Gastrocnemius medialis (tissue), 4 donors: ENCODE data around the gene TMEM143. TPM values are rescaled to one million over a fixed set of nuclear protein-coding genes. Genes with fewer than 3 reads are reported as not detected.
A peak's percentile ranks its signal among the peaks of the same experiment; 100 is the strongest.

ENCODE experiments used
- ATAC-seq, 2 donors: fragments of 150-250 bp; one replicate each; pipeline ENCODE4 v1.9.1; 2016
- DNase-seq, 2 donors: peaks; one replicate each; pipeline ENCODE4 v3.0.0-alpha.2; 2019
- H3K27ac ChIP-seq, 4 donors: fragments of 200-600 bp; sonication (generic); 1 replicate in 1 of 4; 2 replicates in 3 of 4; pipeline ENCODE4 v1.5.1; 2016 to 2018; ENCODE audit warnings: mild to moderate bottlenecking in 2 of 4, moderate library complexity in 1 of 4
- H3K27me3 ChIP-seq, 3 donors: fragments of 200-600 bp; sonication (generic) in 2 of 3; 1 replicate in 1 of 3; 2 replicates in 2 of 3; pipeline versions ENCODE4 v1.5.1 to v1.6.0; 2016 to 2019; ENCODE audit warnings: mild to moderate bottlenecking in 1 of 3, moderate library complexity in 1 of 3
- H3K36me3 ChIP-seq, 2 donors: fragments of 200-600 bp; sonication (generic) in 1 of 2; one replicate each; pipeline ENCODE4 v1.5.1; 2017 to 2018
- H3K4me1 ChIP-seq, 2 donors: fragments of 200-600 bp; sonication (generic) in 1 of 2; one replicate each; pipeline ENCODE4 v1.5.1; 2016 to 2017; ENCODE audit warnings: mild to moderate bottlenecking in 2 of 2
- H3K4me3 ChIP-seq, 4 donors: fragments of 200-600 bp; sonication (generic) in 3 of 4; 1 replicate in 1 of 4; 2 replicates in 3 of 4; pipeline ENCODE4 v1.5.1; 2016 to 2019; ENCODE audit warnings: mild to moderate bottlenecking in 2 of 4
- H3K9me3 ChIP-seq, 3 donors: fragments of 200-600 bp; sonication (generic) in 2 of 3; 1 replicate in 1 of 3; 2 replicates in 2 of 3; pipeline ENCODE4 v1.5.1; 2016 to 2019
- CTCF ChIP-seq, 5 experiments: fragments of 450-650 bp in 3 of 5; fragments of 200-600 bp in 2 of 5; sonication (generic) in 2 of 5; IDR thresholded peaks in 4 of 5; conservative IDR thresholded peaks in 1 of 5; 1 replicate in 4 of 5; 2 replicates in 1 of 5; pipeline ENCODE4 v1.5.1; 2016 to 2019; ENCODE audit warnings: antibody characterized with exemption in 5 of 5, mild to moderate bottlenecking in 3 of 5, moderate library complexity in 3 of 5
- POLR2A ChIP-seq, 2 donors: fragments of 450-650 bp; IDR thresholded peaks; one replicate each; pipeline ENCODE4 v1.6.1; 2017; ENCODE audit warnings: antibody characterized with exemption in 2 of 2, mild to moderate bottlenecking in 2 of 2, moderate library complexity in 2 of 2
- in situ Hi-C, 4 donors: fragments of 200-750 bp; cut with MboI; loops; one replicate each; pipeline versions ENCODE4 v1.15.0 to v1.8.0; 2017; ENCODE audit warnings: low sequenced_read_pairs in 4 of 4
- intact Hi-C: fragments of 100-400 bp; cut with DNase I; formaldehyde crosslinking; loops from one replicate; pipeline ENCODE4 v1.15.1; 2023; ENCODE audit warnings: low total_unique reads
- total RNA-seq, 4 donors: library from RNA; depleted of rRNA; stranded (reverse); fragments of >200 nt; gene quantifications; one replicate each; pipeline versions ENCODE4 v1.1.0 to v1.2.3, GENCODE V29; 2016

TMEM143 gene
- total RNA-seq, 4 donors from 2014 or later = 28.8 to 42.3 (median 40.7) TPM

- in situ Hi-C loops = no loop called here
- peaks cover 6 to 8% of the 10 kb centered on the region in 2 donors for H3K4me1 ChIP-seq
- no peak overlapping the region for H3K4me3 ChIP-seq
- intact Hi-C loops = no loop called here
- no peaks in the 10 kb centered on the region for H3K9me3 ChIP-seq
- DNase-seq = no peak
- H3K36me3 ChIP-seq = peaks cover 0 to 7% of the 10 kb centered on the region in 2 donors
- H3K27me3 ChIP-seq = no peaks in the 10 kb centered on the region
- ATAC-seq = no peak
- H3K27ac ChIP-seq = no peak overlapping the region
- TF ChIP-seq POLR2A (IDR thresholded peaks at IDR 0.05) = no peak
- TF ChIP-seq CTCF (IDR thresholded peaks at IDR 0.05 in 4 of 5, conservative IDR thresholded peaks at IDR 0.05 in 1 of 5) = no peak
Measured at GRCh38 chr19:48342841-48343540, 20.7 kb downstream of the TMEM143 start.

GRCh38 chr19:48342414-48342738, 21.4 kb downstream of the TMEM143 start:
- Histone ChIP-seq H3K27ac (no peak overlapping the region), H3K4me1 (peaks cover 6% of the 10 kb centered on the region in 2 donors), H3K27me3 (no peaks in the 10 kb centered on the region), H3K9me3 (no peaks in the 10 kb centered on the region), H3K4me3 (no peak overlapping the region), H3K36me3 (peaks cover 0 to 7% of the 10 kb centered on the region in 2 donors)
- no peak for TF ChIP-seq POLR2A (IDR thresholded peaks at IDR 0.05)
- TF ChIP-seq CTCF (IDR thresholded peaks at IDR 0.05 in 4 of 5, conservative IDR thresholded peaks at IDR 0.05 in 1 of 5) = no peak
- in situ Hi-C loops = no loop called here
- intact Hi-C loops = no loop called here
- DNase-seq (no peak), ATAC-seq (no peak)

- in situ Hi-C loops = no loop called here
- no peak for ATAC-seq
- H3K27me3 ChIP-seq = no peaks in the 10 kb centered on the region
- no peak overlapping the region for H3K4me3 ChIP-seq
- DNase-seq = no peak
- peaks cover 0 to 7% of the 10 kb centered on the region in 2 donors for H3K36me3 ChIP-seq
- intact Hi-C loops = no loop called here
- TF ChIP-seq POLR2A (IDR thresholded peaks at IDR 0.05) = no peak
- TF ChIP-seq CTCF (IDR thresholded peaks at IDR 0.05 in 4 of 5, conservative IDR thresholded peaks at IDR 0.05 in 1 of 5) = no peak
- no peaks in the 10 kb centered on the region for H3K9me3 ChIP-seq
- peaks cover 6% of the 10 kb centered on the region in 2 donors for H3K4me1 ChIP-seq
- peak overlapping the region; percentile 57 to 73 (median 62) for H3K27ac ChIP-seq
Measured at GRCh38 chr19:48341515-48342413, 22.0 kb downstream of the TMEM143 start.

- Histone ChIP-seq H3K9me3 (no peaks in the 10 kb centered on the region), H3K36me3 (peaks cover 0 to 7% of the 10 kb centered on the region in 2 donors), H3K27ac (peak overlapping the region; percentile 57 to 73 (median 62)), H3K4me3 (no peak overlapping the region), H3K4me1 (peaks cover 6% of the 10 kb centered on the region in 2 donors), H3K27me3 (no peaks in the 10 kb centered on the region)
- DNase-seq = peak; percentile 57 to 87
- TF ChIP-seq CTCF (IDR thresholded peaks at IDR 0.05 in 4 of 5, conservative IDR thresholded peaks at IDR 0.05 in 1 of 5) = no peak
- in situ Hi-C loops (no loop called here), intact Hi-C loops (no loop called here)
- peak; percentile 75 to 85 for ATAC-seq
Measured at GRCh38 chr19:48340995-48341394, 22.7 kb downstream of the TMEM143 start.
